WERI-Rb-1 (cell line): ENCODE results near the gene ABCB8.

Source experiments
- DNase-seq: peaks from one replicate; pipeline ENCODE4 v3.0.0-alpha.2; 2020
- H3K27ac ChIP-seq: fragments of 250-450 bp; sonication (Bioruptor Pico); 2 replicates; pipeline ENCODE4 v1.5.1; 2020; ENCODE audit warnings: mild to moderate bottlenecking, moderate library complexity
- H3K27me3 ChIP-seq: fragments of 250-450 bp; sonication (Bioruptor Pico); 2 replicates; pipeline ENCODE4 v1.5.1; 2021; ENCODE audit warnings: mild to moderate bottlenecking, low read depth, moderate library complexity; ENCODE audit not compliant: insufficient read depth, severe bottlenecking
- H3K36me3 ChIP-seq: fragments of 250-450 bp; sonication (Bioruptor Pico); 2 replicates; pipeline ENCODE4 v1.5.1; 2020; ENCODE audit warnings: mild to moderate bottlenecking, moderate library complexity
- H3K4me3 ChIP-seq: 2 replicates; pipeline ENCODE4 v1.5.1; 2011; ENCODE audit warnings: low read depth, mild to moderate bottlenecking, control low read depth, low read length
- H3K9me3 ChIP-seq: fragments of 250-450 bp; sonication (Bioruptor Pico); 2 replicates; pipeline ENCODE4 v1.5.1; 2021; ENCODE audit warnings: mild to moderate bottlenecking, moderate library complexity; ENCODE audit not compliant: severe bottlenecking
- TF ChIP-seq, protein P1 (sequence below): IDR thresholded peaks from 2 replicates; pipeline ENCODE4 v1.5.1; 2011; ENCODE audit warnings: low read depth, mild to moderate bottlenecking, control low read depth, inconsistent platforms, low read length

The ABCB8 gene

DNA sequence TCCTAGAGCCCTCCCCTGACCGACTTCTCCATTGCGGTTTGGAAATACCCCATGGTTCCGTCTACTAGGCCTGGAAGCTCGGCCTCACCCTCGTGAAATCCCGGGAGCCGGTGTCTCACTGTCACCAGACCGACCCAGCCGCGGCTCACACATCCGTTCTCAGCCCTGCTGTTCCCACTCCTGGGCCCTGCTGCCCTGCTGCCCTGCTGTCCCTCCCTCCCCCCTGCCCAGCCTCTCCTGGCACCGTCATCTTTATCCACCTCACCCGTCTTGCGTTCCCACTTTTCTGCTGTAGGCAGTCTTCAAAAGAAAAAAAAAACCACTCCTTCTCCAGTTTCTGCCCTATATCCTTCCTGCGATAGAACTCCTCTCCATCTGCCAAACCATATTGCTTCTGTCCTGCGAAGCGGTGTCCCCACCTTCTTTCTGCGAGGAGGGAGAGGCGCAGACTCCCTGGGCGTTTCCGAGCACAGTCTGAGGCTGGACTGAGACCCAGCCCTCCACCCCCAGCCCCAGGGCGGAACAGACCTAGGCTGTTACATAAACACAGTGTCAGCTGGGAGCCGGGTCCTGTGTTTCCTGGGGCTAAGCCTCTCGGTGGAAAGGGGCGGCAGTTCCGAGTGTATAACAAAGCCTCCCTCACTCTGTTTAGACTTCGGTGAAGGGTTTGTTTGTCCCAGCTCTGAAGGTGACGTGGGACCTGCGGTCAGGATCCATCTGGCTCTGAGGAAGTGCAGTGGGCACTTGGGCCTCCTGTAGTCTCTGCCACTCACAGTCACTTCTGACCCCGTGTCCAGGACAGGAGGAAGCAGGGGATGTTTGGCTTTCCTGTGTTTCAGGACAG, 60.8 kb downstream of the ABCB8 start:
- H3K4me3 ChIP-seq = peak overlapping the region; percentile 87
- DNase-seq = peak; percentile 89
- peaks cover 52% of the 10 kb centered on the region for H3K36me3 ChIP-seq
- H3K27me3 ChIP-seq = no peaks in the 10 kb centered on the region
- H3K9me3 ChIP-seq = no peaks in the 10 kb centered on the region
- TF ChIP-seq, protein P1, sequence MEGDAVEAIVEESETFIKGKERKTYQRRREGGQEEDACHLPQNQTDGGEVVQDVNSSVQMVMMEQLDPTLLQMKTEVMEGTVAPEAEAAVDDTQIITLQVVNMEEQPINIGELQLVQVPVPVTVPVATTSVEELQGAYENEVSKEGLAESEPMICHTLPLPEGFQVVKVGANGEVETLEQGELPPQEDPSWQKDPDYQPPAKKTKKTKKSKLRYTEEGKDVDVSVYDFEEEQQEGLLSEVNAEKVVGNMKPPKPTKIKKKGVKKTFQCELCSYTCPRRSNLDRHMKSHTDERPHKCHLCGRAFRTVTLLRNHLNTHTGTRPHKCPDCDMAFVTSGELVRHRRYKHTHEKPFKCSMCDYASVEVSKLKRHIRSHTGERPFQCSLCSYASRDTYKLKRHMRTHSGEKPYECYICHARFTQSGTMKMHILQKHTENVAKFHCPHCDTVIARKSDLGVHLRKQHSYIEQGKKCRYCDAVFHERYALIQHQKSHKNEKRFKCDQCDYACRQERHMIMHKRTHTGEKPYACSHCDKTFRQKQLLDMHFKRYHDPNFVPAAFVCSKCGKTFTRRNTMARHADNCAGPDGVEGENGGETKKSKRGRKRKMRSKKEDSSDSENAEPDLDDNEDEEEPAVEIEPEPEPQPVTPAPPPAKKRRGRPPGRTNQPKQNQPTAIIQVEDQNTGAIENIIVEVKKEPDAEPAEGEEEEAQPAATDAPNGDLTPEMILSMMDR = no peak
- H3K27ac ChIP-seq = peak overlapping the region; percentile 96

GRCh38 chr7:151089893-151090730, 61.9 kb downstream of the ABCB8 start:
- peak; percentile 67 for DNase-seq
- peak overlapping the region; percentile 96 for H3K27ac ChIP-seq

GRCh38 chr7:151091003-151091402, 62.8 kb downstream of the ABCB8 start:
- H3K27me3 ChIP-seq = no peaks in the 10 kb centered on the region
- no peaks in the 10 kb centered on the region for H3K9me3 ChIP-seq
- peaks cover 55% of the 10 kb centered on the region for H3K36me3 ChIP-seq
- H3K27ac ChIP-seq = peak overlapping the region; percentile 35; the same call in 1 of the 2 replicates
- no peak overlapping the region for H3K4me3 ChIP-seq
- TF ChIP-seq, protein P1 = no peak
- no peak for DNase-seq

More at GRCh38 chr7:151089893-151090730, 61.9 kb downstream of the ABCB8 start:
- Histone ChIP-seq H3K27me3 (no peaks in the 10 kb centered on the region), H3K9me3 (no peaks in the 10 kb centered on the region), H3K36me3 (peaks cover 52% of the 10 kb centered on the region), H3K4me3 (peak overlapping the region; percentile 87)
- TF ChIP-seq, protein P1 = no peak

DNA sequence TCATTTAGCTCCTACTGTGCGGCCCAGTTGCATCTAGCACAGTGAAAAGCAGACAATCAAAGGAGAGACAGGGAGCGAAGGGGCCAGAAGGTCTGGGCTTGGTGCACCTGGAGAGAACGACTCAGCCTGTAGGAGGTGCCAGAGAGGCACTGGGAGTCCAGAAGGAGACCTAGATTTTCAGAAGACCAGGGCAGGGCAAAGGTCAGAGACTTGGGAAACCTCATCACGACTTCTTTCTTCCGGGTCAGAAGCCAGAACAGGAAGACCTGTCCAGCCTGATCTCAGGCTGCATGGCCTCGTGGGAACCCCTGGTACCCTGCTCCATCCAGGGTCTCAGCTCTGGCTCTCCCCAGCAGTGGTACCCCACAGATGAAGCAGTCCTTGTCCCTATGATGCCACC, 63.2 kb downstream of the ABCB8 start:
- Histone ChIP-seq H3K27ac (0 out of 2 replicates have a peak overlapping the region, but pooled peaks have one; percentile 35), H3K36me3 (peaks cover 57% of the 10 kb centered on the region), H3K9me3 (no peaks in the 10 kb centered on the region), H3K27me3 (no peaks in the 10 kb centered on the region), H3K4me3 (no peak overlapping the region)
- peak; percentile 54 for DNase-seq
- TF ChIP-seq, protein P1 = peak; percentile 83

DNA sequence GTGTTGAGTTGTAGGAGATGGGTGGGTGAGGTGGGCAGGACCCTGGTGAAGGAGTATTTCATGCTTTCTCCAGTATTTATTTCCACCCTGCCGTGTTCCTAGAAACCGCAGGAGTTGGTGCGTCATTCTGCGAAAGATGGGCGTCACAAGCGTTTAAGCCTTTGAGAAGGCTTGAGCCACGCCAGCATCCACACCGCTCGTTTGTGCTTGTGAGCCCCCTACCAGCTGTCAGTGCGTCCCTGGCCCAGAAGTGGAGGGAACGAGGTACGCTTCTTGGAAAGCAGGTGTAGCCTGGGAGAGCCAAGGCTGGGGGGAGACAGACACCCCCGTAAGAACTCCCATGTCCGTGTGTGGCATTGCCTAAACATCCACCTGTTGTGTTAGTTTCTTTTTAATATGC, 63.7 kb downstream of the ABCB8 start:
- Histone ChIP-seq H3K36me3 (peaks cover 61% of the 10 kb centered on the region), H3K27me3 (no peaks in the 10 kb centered on the region), H3K9me3 (no peaks in the 10 kb centered on the region), H3K27ac (no peak overlapping the region), H3K4me3 (no peak overlapping the region)
- TF ChIP-seq, protein P1 = no peak
- DNase-seq = no peak
